ENCODE results near the gene MN1. TPM values are rescaled to one million over a fixed set of nuclear protein-coding genes. Genes with fewer than 3 reads are reported as not detected.

The MN1 gene
- total and polyA plus RNA-seq, 12 donors, result 0.64 to 2.7 (median 1.1) TPM

DNA sequence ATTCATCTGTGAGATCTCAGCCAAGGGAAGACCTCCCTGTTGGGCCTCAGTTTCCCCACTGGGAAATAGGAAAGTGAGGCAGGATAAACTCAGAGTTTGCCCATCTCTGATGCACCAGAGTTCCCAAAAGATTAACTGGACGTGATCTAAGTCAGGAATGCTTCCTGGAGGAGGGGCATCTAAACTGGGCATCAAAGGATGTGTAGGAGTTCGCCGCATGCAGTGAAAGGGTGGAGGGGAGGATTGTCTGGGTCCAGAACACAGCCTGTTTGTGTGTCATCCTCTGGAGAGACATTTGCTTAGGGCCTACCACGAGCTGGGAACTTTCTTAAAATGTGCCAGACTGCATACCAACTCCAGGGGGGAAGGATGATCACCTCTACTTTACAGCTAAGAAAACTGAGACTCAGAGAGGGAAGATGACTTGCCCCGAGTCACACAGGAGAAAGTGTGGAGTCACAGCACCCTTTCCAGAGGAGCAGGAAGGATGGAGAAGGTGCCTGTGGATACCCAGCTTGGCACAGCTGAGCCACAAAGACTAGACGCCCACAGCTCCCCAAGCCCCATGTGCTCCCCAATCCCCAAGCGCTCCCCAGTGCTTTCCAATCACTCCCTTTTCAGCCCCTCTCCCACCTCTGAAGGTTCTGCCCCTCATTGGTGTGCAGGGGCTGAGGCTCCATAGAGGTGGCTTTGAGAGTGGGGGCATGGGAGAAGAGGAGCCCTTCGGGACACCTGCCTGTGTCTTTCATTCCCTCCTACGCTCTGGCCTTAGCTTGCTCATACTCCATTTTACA lies 50.1 kb downstream of the MN1 start:
- intact Hi-C loops (cut with DNase I), result no loop called here
- Histone ChIP-seq H3K27ac (no peak overlapping the region), H3K4me3 (no peak overlapping the region), H3K36me3 (replicated peaks in 1 of 2) (no peaks in the 10 kb centered on the region), H3K4me1 (replicated peaks in 1 of 2) (no peaks in the 10 kb centered on the region), H3K27me3 (no peaks in the 10 kb centered on the region), H3K9me3 (replicated peaks in 1 of 3) (no peaks in the 10 kb centered on the region)
- DNase-seq, result no peak
- TF ChIP-seq, protein P1, sequence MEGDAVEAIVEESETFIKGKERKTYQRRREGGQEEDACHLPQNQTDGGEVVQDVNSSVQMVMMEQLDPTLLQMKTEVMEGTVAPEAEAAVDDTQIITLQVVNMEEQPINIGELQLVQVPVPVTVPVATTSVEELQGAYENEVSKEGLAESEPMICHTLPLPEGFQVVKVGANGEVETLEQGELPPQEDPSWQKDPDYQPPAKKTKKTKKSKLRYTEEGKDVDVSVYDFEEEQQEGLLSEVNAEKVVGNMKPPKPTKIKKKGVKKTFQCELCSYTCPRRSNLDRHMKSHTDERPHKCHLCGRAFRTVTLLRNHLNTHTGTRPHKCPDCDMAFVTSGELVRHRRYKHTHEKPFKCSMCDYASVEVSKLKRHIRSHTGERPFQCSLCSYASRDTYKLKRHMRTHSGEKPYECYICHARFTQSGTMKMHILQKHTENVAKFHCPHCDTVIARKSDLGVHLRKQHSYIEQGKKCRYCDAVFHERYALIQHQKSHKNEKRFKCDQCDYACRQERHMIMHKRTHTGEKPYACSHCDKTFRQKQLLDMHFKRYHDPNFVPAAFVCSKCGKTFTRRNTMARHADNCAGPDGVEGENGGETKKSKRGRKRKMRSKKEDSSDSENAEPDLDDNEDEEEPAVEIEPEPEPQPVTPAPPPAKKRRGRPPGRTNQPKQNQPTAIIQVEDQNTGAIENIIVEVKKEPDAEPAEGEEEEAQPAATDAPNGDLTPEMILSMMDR (IDR thresholded peaks at IDR 0.05), result no peak
- TF ChIP-seq POLR2A (IDR thresholded peaks at IDR 0.05), result no peak
- 82 to 86% (median 83%) methylated on average over 7 to 9 of the region's 9 CpGs for WGBS, 4 donors

DNA sequence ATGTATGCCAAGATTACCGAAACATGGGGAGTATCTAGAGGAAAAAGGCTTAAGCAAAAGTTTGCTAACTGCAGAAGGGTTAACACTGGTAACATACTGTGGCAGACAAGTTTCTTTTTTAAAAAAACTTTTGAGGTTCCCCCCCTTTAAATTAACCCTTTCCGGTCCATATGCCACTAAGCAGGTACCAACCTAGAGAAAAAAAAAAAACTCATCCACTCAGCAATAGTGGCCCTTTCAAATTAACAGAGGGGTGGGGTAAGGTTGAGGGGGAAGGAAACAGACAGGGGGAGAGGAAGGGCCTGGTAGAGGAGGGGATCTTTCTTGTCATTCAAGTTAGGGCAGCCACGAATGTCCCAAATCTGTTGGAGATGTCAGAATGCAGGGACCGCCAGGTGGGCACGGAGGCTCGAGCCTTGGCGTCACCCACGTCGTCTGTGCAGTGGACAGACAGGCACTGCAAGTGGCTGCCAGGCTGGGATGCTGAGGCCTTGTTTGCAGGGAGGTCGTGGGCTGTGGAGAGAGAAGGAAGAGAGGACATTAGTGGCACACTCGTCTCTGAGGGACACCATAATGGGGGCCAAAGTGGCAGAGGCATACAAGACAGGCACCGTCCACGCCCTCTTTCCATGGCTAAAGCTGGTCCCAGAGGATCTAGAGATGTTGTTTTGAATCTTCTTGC lies 50.8 kb downstream of the MN1 start:
- Histone ChIP-seq H3K9me3 (replicated peaks in 1 of 3) (no peaks in the 10 kb centered on the region), H3K4me3 (no peak overlapping the region), H3K27ac (no peak overlapping the region), H3K4me1 (replicated peaks in 1 of 2) (no peaks in the 10 kb centered on the region), H3K27me3 (no peaks in the 10 kb centered on the region), H3K36me3 (replicated peaks in 1 of 2) (no peaks in the 10 kb centered on the region)
- 64 to 80% (median 76%) methylated on average over 13 of the region's 13 CpGs for WGBS, 4 donors
- intact Hi-C loops (cut with DNase I), result no loop called here
- TF ChIP-seq POLR2A (IDR thresholded peaks at IDR 0.05), result no peak
- no peak for DNase-seq

DNA sequence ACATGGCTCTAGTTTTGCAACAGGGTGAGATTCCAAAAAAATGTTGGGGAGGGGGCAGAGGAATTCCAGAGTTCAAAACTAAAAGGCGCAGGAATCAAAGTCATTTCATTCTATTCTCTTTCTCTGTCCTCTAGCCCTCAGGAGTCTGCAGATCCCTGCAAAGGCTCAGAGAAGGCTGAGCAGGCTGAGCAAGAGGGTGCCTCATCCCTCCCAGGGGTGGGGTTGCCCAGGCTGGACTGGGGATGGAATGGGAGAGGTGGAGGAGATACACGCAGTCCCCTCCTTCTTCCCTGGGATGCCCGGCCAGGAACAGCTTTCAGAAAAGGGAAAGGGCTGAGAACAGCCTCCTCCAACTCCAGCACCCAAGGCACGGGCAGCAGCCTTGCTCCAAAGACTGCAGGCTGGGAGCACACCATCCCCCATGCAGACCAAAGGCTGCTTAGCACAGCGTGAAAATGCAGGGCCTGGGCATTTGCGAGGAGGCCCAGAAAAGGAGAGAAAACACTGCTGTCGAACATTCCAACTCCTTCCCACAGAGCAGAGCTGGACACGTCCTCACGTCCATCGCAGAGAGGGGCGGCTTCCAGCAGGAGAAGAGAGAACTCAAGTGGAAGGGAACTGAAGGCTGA lies 51.8 kb downstream of the MN1 start:
- Histone ChIP-seq H3K27ac (no peak overlapping the region), H3K4me3 (no peak overlapping the region), H3K27me3 (no peaks in the 10 kb centered on the region), H3K9me3 (replicated peaks in 1 of 3) (no peaks in the 10 kb centered on the region), H3K36me3 (replicated peaks in 1 of 2) (no peaks in the 10 kb centered on the region), H3K4me1 (replicated peaks in 1 of 2) (no peaks in the 10 kb centered on the region)
- DNase-seq, result no peak
- WGBS, 4 donors, result 54 to 61% (median 57%) methylated on average over 10 to 11 of the region's 11 CpGs
- intact Hi-C loops (cut with DNase I), result no loop called here
- TF ChIP-seq, protein P1 (IDR thresholded peaks at IDR 0.05), result no peak
- no peak for TF ChIP-seq POLR2A (IDR thresholded peaks at IDR 0.05)

DNA sequence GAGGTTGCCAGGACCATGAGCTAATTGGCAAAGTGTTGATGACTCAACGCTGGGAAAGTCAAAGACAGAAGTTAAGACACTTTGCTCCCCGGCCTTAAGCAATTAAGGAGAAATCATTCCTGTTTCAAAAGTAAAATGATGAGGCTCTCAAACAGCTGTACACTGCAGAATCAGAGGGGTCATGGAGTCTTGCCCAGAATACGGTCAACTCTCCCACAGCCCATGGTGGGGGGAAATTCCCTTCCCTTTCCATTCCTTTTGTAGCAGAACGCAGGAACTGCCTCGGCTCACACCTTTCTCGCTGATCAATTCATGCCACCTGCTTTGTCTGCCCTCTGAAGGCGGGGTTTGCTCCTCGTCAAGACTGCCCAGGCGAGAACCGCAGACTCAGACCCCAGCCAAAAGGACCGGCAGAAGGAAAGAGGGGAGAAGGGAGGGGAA lies 52.8 kb downstream of the MN1 start:
- Histone ChIP-seq H3K4me3 (no peak overlapping the region), H3K9me3 (replicated peaks in 1 of 3) (no peaks in the 10 kb centered on the region), H3K36me3 (replicated peaks in 1 of 2) (no peaks in the 10 kb centered on the region), H3K4me1 (replicated peaks in 1 of 2) (no peaks in the 10 kb centered on the region), H3K27me3 (no peaks in the 10 kb centered on the region), H3K27ac (peak overlapping the region in 1 of 5 donors; percentile 58)
- 48 to 68% (median 54%) methylated on average over 11 of the region's 11 CpGs for WGBS, 4 donors
- no peak for DNase-seq
- intact Hi-C loops (cut with DNase I), result no loop called here
- TF ChIP-seq POLR2A (IDR thresholded peaks at IDR 0.05), result no peak
- TF ChIP-seq, protein P1 (IDR thresholded peaks at IDR 0.05), result no peak

Measured in adrenal gland (tissue), 12 donors.